Activated CD8-positive, alpha-beta T cell treated with anti-CD3 and anti-CD28 coated beads for 36 hours (primary cell): ENCODE data around the gene RPL37. TPM values are rescaled to one million over a fixed set of nuclear protein-coding genes. Genes with fewer than 3 reads are reported as not detected.
A peak's percentile ranks its signal among the peaks of the same experiment; 100 is the strongest.
"Not testable (repeated sequence)": the region's sequence is repeated elsewhere in the genome, so short reads cannot be mapped to it uniquely, and the experiment has no call there.

Experiments used
- ATAC-seq: fragments of 200-7000 bp; cut with Tn5 transposase; one replicate; pipeline ENCODE4 v1.10.0; 2021; ENCODE audit warnings: mild to moderate bottlenecking, moderate library complexity
- CTCF ChIA-PET: fragments of 350-600 bp; sonication (Branson Sonifier 250); formaldehyde crosslinking; loops from one replicate; lab custom pipeline; 2021; ENCODE audit warnings: antibody characterized with exemption; lab: Charles Lee
- POLR2A ChIA-PET: fragments of 350-600 bp; sonication (Branson Sonifier 250); formaldehyde crosslinking; loops from one replicate; lab custom pipeline; 2021; ENCODE audit warnings: antibody characterized with exemption; lab: Charles Lee
- DNase-seq: peaks from one replicate; pipeline ENCODE4 v3.0.0-alpha.2; 2020
- H3K27ac Mint-ChIP-seq: one replicate; pipeline ENCODE4 v1.8.0; 2021; ENCODE audit warnings: mild to moderate bottlenecking, mixed read lengths
- H3K27me3 Mint-ChIP-seq: one replicate; pipeline ENCODE4 v1.8.0; 2021; ENCODE audit warnings: mixed read lengths
- H3K36me3 Mint-ChIP-seq: one replicate; pipeline ENCODE4 v1.8.0; 2021; ENCODE audit warnings: low read depth, mixed read lengths
- H3K4me1 Mint-ChIP-seq: one replicate; pipeline ENCODE4 v1.8.0; 2021; ENCODE audit warnings: low read depth, mixed read lengths
- H3K4me3 Mint-ChIP-seq: one replicate; pipeline ENCODE4 v1.8.0; 2021; ENCODE audit warnings: mild to moderate bottlenecking, moderate library complexity, mixed read lengths
- H3K9me3 Mint-ChIP-seq: one replicate; pipeline ENCODE4 v1.8.0; 2021; ENCODE audit warnings: mixed read lengths
- CTCF ChIP-seq: fragments of 200-600 bp; IDR thresholded peaks from one replicate; pipeline ENCODE4 v1.8.0; 2022; ENCODE audit warnings: antibody characterized with exemption, mild to moderate bottlenecking
- intact Hi-C: fragments of 100-400 bp; cut with micrococcal nuclease; formaldehyde crosslinking; loops from one replicate; pipeline ENCODE4 v1.10.0; 2022
- total RNA-seq, 2 experiments: library from RNA; stranded (reverse); gene quantifications; one replicate each; pipeline ENCODE4 v1.2.3, GENCODE V29; 2021

Gene RPL37
- total RNA-seq, 2 experiments from 2014 or later: 1,914 to 1,950 TPM

GRCh38 chr5:40797273-40798011, 37.6 kb downstream of the RPL37 start:
- peak; percentile 44 for ATAC-seq
- Mint-ChIP-seq H3K36me3 (peaks cover 26% of the 10 kb centered on the region), H3K27ac (peak overlapping the region; percentile 84), H3K9me3 (no peaks in the 10 kb centered on the region), H3K27me3 (peaks cover 4% of the 10 kb centered on the region), H3K4me1 (peaks cover 42% of the 10 kb centered on the region), H3K4me3 (peak overlapping the region; percentile 89)
- ChIA-PET POLR2A (interaction anchor here (0.8 to 1.2 kb wide), 4 partner anchors 25 to 39 kb away, joined by 3 to 4 read pairs (median 3); partner anchors contain the start of gene RPL37), CTCF (interaction anchor here (1.6 kb wide), 1 partner anchor 19 kb away, joined by 3 read pairs; no protein-coding TSS in a partner anchor)
- DNase-seq: peak; percentile 85
- intact Hi-C loops: loop anchor here (2.0 kb wide), 1 partner anchor 43 kb away; the partner anchor contains the start of gene TTC33
- TF ChIP-seq CTCF: no peak

- no peak for ATAC-seq
- Mint-ChIP-seq H3K4me1 (peaks cover 46% of the 10 kb centered on the region), H3K36me3 (peaks cover 26% of the 10 kb centered on the region), H3K9me3 (no peaks in the 10 kb centered on the region), H3K4me3 (peak overlapping the region; percentile 89), H3K27ac (peak overlapping the region; percentile 54), H3K27me3 (peaks cover 4% of the 10 kb centered on the region)
- no peak for TF ChIP-seq CTCF
- no peak for DNase-seq
- CTCF ChIA-PET: no interaction called here
- POLR2A ChIA-PET: interaction anchor here (1.2 kb wide), 1 partner anchor 39 kb away, joined by 3 read pairs; the partner anchor contains the start of gene RPL37
- intact Hi-C loops: loop anchor here (2.0 kb wide), 1 partner anchor 42 kb away; the partner anchor contains the start of gene TTC33
Measured at GRCh38 chr5:40796487-40796889, 38.5 kb downstream of the RPL37 start.

- Mint-ChIP-seq H3K36me3 (peaks cover 32% of the 10 kb centered on the region), H3K4me3 (peak overlapping the region; percentile 16), H3K4me1 (peaks cover 60% of the 10 kb centered on the region)
- H3K9me3 Mint-ChIP-seq, intact Hi-C loops, H3K27ac Mint-ChIP-seq, ATAC-seq, DNase-seq, H3K27me3 Mint-ChIP-seq, POLR2A ChIA-PET, CTCF ChIA-PET: not testable (repeated sequence)
Measured at GRCh38 chr5:40794877-40795276, 40.1 kb downstream of the RPL37 start.

DNA sequence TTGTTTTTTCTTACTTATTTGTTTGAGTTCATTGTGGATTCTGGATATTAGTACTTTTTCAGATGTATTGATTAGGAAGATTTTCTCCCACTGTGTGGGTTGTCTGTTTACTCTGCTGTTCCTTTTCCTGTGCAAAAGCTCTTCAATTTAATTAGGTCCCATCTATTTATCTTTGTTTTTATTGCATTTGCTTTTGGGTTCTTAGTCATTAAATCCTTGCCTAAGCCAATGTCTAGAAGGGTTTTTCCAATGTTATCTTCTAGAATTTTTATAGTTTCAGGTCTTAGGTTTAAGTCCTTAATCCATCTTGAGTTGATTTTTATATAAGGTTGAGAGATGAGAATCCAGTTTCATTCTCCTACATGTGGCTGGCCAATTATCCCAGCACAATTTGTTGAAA, 40.7 kb downstream of the RPL37 start:
- H3K4me3 Mint-ChIP-seq, POLR2A ChIA-PET, DNase-seq, ATAC-seq, H3K27me3 Mint-ChIP-seq, CTCF ChIA-PET, intact Hi-C loops, H3K9me3 Mint-ChIP-seq, H3K27ac Mint-ChIP-seq: not testable (repeated sequence)
- H3K36me3 Mint-ChIP-seq: peaks cover 32% of the 10 kb centered on the region
- H3K4me1 Mint-ChIP-seq: peaks cover 62% of the 10 kb centered on the region

DNA sequence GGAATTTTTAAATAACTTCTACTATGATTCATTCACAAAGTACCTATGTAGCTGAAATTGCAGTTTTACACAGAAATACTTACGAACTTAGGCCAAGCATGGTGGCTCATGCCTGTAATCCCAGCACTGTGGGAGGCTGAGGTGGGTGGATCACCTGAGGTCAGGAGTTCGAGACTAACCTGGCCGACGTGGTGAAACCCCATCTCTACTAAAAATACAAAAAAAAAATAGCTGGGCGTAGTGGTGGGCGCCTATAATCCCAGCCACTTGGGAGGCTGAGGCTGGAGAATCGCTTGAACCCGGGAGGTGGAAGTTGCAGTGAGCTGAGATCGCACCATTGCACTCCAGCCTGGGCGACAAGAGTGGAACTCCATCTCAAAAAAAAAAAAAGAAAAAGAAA, 42.3 kb downstream of the RPL37 start:
- H3K9me3 Mint-ChIP-seq, H3K27me3 Mint-ChIP-seq, ATAC-seq, H3K27ac Mint-ChIP-seq, H3K4me3 Mint-ChIP-seq, DNase-seq, CTCF ChIA-PET, intact Hi-C loops: not testable (repeated sequence)
- POLR2A ChIA-PET: interaction anchor here (0.8 to 1.8 kb wide), 2 partner anchors 16 to 42 kb away, joined by 3 to 5 read pairs; partner anchors contain the start of gene RPL37
- peaks cover 45% of the 10 kb centered on the region for H3K36me3 Mint-ChIP-seq
- peaks cover 65% of the 10 kb centered on the region for H3K4me1 Mint-ChIP-seq

DNA sequence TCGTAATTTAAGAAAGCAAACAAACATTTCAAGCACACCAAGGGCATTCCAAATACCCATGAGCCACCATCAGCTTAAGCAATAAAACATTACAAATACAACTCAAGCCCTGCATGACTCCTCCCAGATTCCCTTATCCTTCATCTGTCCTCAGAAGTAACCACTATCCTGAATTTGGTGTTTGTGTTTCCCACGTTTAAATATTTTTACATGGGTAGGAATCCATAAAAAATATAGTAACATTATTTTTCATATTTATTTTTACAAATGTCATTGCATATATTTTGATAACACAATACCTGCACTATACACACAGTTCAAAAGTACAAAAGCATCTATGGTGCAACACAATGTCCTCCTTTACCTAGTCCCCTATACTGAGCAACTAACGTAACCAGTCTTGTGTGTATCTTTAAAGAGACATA, 43.3 kb downstream of the RPL37 start:
- Mint-ChIP-seq H3K4me1 (peaks cover 68% of the 10 kb centered on the region), H3K9me3 (peaks cover 10% of the 10 kb centered on the region), H3K27ac (no peak overlapping the region), H3K27me3 (no peaks in the 10 kb centered on the region), H3K36me3 (peaks cover 49% of the 10 kb centered on the region), H3K4me3 (no peak overlapping the region)
- intact Hi-C loops: no loop called here
- DNase-seq: no peak
- CTCF ChIA-PET: no interaction called here
- ATAC-seq: no peak
- POLR2A ChIA-PET: interaction anchor here (1.0 kb wide), 1 partner anchor 38 kb away, joined by 4 read pairs; no protein-coding TSS in a partner anchor
- no peak for TF ChIP-seq CTCF
